Measurements from ENCODE around the gene TBL1X.
"Not testable (repeated sequence)": the region's sequence is repeated elsewhere in the genome, so short reads cannot be mapped to it uniquely, and the experiment has no call there.

Gene TBL1X

DNA sequence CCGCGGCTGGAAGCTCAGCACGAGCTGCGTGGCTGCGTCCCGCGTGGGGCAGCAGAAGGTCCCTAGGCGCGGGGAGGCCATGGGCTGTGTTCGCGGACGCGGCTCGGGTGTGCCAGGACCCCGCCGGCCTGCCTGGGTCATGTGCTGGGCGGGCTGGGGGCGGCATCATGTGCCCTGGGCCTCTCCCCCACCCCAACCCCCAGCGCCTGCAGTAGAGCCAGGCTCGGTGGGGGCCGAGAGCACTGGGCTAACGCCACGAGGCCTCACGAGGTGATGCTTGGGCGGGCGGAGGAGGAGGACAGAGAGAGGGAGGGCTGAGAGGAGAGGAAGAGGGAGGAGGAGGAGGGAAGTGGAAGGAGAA is 300.9 kb downstream of the TBL1X start, which contains the start of gene GPR143:
Gene GPR143 (minus strand): TSS at position 111 of the 361 bp plus-strand sequence. CDS start 30 bp downstream, at position 81.
- DNase-seq (ENCODE audit: low spot score) = no peak

DNA sequence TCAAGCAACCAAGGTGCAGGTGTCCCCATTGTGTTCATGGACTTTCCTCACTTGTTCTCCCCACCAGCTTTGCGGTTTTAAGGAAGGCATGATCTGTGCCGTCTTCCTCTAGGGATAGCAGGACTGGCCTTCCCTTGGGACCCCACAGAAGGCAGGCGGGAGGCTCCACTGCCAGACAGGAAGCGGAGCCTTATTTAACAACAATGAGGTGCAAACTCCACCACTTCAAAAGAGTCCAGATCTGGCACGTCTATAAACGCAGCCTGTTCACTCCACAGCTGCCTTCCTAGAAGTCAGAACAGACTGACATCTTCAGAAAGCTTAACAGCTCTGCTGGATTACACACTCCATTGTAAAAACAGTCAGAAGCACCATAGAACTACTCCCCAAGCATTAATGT is 302.5 kb downstream of the TBL1X start:
- no peak for DNase-seq (ENCODE audit: low spot score)

DNA sequence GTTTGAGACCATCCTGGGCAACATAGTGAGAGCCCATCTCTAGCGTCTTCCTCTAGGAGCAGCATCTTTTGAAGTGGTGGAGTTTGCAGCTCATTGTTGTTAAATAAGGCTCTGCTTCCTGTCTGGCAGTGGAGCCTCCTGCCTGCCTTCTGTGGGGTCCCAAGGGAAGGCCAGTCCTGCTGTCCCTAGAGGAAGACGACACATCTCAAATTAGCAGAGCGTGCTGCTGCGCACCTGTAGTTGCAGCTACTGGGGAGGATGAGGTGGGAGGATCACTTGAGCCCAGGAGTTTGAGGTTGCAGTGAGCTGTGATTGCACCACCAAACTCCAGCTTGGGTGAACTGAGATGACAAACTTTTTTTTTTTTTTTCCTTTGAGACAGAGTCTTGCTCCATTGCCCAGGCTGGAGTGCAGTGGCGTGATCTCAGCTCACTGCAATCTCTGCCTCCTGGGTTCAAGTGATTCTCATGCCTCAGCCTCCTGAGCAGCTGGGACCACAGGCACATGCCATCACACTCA is 303.5 kb downstream of the TBL1X start:
- not testable (repeated sequence) for DNase-seq (ENCODE audit: low spot score)

DNA sequence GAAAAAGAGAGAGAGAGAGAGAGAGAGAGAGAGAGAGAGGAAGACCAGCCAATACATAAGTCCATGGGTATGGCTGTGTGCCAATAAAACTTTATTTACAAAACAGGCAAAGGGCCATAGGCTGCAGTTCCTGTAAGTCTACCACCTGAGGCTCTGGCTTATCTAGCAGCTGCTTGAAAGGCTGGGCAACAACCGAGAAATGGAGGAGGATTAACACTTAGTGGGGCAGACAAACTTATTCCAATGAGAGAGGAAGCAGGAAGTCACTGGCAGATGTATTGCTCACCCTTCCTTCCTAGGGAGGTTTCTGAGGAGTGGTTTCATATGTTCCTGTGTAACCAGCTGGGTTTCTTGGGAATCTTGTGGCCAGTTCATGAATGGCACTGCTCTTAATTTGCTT is 305.5 kb downstream of the TBL1X start:
- DNase-seq (ENCODE audit: low spot score) = no peak

DNA sequence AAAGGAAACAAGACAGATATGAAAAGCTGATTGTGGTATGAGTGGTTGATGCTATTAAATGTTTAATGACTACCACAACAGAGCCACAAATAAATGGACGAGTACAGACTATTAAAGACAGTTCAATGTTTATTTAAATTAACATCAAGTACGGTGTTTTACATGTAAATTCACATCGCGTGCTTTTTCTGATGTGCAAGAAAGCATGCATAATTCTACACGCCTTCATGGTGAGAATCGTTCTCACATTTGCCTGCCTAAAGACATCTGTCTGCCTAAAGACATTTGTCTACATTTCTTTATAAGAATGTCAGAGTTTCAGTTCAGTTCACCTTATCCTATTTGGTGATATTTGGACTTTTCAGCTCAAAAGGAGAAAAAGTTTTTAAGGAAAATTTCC is 308.1 kb downstream of the TBL1X start:
- DNase-seq (ENCODE audit: low spot score) = no peak

DNA sequence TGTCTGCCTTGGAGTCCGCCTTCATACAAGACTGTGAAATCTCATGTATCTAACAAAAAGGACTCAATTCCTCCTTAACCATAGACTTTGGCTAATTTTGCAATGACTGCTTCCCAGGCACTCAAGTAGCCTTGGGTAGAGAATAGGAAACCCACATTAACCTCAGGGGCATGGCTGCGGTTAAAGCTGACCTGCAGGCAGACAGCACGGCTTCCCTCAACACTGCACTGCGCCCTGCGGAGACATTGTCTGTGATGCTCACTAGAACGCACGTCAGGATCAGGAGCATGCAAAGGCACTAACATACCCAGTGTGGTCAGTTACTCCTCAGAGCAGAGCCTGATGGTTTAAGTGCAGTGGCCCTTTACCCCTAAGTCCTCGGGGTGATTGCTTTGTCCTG is 311.1 kb downstream of the TBL1X start:
- DNase-seq (ENCODE audit: low spot score) = no peak

DNA sequence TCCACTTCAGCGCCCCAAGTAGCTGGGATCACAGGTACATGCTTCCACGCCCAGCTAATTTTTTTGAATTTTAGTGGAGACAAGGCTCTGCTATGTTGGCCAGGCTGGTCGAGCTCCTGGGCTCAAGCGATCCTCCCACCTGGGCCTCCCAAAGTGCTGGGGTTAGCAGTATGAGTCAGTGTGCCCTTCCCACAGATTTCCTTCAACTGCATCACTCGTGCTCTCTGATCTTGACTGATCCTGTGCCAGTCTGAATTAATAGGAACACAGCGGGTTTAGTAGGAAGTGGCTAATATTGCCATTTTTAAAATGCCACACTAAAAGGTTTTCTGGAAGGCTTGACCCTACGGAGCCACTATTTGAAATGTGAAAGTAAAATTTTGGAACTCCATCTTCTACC is 317.1 kb downstream of the TBL1X start:
- no peak for DNase-seq (ENCODE audit: low spot score)

DNA sequence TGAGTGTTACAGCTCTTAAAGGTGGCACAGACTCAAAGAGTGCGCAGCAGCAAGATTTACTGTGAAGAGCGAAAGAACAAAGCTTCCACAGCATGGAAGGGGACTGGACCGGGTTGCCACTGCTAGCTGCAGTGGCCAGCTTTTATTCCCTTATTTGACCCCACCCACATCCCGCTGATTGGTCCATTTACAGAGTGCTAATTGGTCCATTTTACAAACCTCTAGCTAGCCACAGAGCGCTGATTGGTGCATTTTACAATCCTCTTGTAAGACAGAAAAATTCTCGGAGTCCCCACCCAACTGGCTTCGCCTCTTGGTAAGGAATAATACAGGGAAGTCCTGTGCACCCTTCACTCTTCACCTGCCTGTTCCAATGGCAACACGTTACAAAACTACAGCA is 319.5 kb downstream of the TBL1X start:
- no peak for DNase-seq (ENCODE audit: low spot score)

DNA sequence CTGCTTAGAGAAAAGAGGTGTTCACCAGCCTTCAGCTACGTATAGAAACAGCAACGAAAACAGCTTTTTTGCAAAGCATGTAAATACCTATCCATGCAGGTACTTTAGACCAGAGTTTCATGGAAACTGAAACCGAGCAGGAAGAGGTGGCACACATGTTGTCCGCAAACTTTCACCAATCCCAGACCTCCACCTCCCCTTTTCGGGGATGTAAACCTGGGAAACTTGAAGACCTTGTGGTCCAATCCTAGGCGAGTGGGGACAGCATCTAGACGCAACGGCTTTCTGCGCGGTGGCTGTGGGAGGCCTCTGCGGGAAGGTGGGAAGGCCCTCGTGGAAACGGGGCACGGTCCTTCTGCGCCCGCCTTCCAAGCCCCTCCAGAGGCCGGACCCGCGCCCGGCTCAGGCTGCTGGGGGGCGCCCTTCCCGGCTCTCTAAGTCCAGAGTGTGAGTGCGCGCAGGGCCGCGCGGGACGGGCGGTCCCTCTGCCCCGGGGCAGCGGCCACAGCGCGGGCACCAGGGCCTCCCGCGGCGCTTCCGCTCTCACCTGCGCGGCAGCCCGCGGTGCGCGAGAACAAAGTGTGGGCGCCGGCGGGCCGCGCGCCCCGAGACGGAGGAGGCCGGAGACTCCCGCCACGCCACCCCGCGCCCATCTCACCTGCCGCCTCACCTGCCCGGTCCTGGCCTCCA is 320.5 kb downstream of the TBL1X start:
- DNase-seq (ENCODE audit: low spot score) = no peak

DNA sequence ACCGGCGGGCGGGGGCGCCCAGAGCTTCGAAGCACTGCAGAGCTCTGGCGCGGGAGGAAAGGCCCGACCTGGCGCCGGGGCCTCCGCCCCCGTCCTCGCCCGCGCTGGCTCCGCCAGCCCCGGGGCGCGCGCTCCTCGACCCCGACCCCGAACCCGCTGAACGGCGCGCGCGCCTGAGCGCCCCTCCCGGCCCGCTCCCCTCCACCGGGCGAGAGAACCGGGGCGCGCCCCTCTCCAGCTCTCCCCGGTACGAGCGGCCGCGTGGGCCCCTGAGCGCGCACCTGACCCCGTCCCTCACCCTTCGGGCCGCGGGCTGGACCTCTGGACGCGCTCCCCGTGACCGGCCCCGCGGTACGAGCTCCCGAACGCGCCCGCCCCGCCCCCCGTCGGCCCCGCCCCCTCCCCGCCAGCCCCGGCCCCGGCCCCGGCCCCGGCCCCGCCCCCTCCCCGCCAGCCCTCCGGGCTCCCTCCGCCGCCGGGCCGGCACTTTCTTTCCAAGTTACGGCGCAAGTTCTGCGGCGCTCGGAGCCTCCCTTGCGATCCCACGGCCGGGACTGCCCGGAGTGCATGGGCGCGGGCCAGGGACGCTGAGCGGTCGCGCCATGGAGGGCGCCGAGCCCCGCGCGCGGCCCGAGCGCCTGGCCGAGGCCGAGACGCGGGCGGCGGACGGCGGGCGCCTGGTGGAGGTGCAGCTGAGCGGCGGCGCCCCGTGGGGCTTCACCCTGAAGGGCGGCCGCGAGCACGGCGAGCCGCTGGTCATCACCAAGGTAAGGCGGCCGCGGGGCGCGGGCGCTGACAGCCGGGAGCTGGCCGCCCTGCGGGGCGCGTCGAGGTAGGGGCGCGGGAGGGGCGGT is 321.3 kb downstream of the TBL1X start, which contains the start of gene SHROOM2:
Gene SHROOM2 (plus strand): TSS at position 486 of the 854 bp plus-strand sequence. CDS start 117 bp downstream, at position 603.
- DNase-seq (ENCODE audit: low spot score) = no peak

DNA sequence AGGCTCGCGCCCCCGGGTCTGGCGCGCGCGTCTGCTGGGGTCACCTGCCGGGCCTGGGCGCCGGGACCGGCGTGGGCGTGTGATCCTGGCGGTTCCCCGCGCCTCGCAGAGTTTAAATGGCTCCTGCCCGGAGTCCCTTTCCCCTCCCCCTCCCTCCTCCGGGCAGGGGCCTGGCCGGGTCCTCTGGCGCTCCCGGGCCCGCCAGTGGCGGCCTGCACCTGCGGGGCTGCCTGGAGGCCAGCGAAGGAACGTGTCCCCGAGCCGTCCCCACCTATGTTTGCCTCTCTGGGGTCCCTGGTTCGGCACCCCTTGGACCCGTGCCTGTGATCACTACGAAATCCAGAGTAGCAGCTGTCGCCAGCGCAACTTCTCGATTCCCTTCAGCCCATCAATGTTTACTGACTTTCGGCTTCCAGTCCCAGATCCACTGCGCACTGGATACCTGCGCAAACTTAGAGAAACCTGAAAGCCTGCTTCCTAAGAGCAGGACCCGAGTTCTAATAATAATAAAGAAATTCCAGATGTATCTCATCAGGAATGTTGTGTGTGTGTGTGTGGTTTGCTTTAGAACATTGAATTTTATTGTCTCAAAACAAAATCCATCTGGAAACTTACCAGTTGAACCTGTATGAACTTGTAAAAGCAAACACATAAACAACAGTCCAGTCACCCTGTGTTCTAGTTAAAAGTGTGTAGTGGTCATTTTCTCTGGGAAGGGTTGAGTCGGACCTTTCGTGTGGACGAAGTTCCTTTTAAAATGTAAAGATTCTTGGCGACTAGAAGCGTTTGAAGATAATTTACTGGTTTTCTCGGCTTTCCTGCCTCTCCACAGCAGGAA is 322.2 kb downstream of the TBL1X start:
- no peak for DNase-seq (ENCODE audit: low spot score)

DNA sequence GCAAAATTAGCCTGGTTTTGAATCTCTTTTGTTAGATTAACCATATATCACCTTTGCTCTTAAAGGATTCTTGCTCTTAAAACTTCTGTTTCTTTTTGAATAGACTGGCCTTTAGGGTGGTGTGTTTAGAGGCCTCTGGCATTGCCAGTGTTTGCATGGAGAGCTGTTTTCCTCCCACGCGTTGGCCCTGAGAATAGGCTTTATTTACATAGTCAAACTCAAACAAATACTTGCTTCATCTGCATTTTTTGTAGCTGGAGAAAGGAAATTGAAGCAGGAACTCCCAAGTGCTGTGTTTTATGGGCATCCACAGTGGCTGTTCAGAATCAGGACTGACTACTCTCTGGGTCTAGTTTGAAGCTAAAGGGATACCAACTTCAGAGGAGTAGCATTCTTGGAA is 324.1 kb downstream of the TBL1X start:
- DNase-seq (ENCODE audit: low spot score) = no peak

DNA sequence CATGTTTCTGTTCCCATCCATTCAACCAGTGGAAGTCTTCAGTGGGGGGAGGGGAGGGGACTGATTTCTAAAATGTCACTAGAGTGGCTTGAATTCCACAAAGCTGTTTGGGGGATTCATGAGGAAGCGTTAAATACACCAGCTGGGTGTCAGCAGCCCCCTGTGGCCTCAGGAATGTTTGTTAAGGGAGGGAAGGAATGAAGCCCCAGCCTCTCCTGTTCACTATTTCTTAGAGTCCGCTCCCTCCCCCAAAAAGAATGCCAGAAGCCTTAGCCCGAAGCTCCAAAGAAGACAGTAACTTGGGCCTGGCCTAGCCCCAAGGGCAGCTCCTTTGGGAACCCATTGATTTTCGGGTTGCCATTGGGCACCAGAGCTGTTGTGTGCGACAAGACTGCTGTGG is 324.7 kb downstream of the TBL1X start:
- DNase-seq (ENCODE audit: low spot score) = no peak
